MG63 (cell line): ENCODE results near the gene KLHDC8A. TPM values are rescaled to one million over a fixed set of nuclear protein-coding genes. Genes with fewer than 3 reads are reported as not detected.

Source experiments
- DNase-seq: peaks from one replicate; pipeline ENCODE4 v3.0.0-alpha.2; 2020
- H3K27me3 ChIP-seq: fragments of 250-450 bp; sonication (Bioruptor Pico); 2 replicates; pipeline ENCODE4 v1.5.1; 2020; ENCODE audit warnings: mild to moderate bottlenecking, moderate library complexity
- H3K36me3 ChIP-seq: fragments of 250-450 bp; sonication (Bioruptor Pico); 2 replicates; pipeline ENCODE4 v1.5.1; 2020; ENCODE audit warnings: mild to moderate bottlenecking, moderate library complexity
- H3K4me3 ChIP-seq: fragments of 250-450 bp; sonication (Bioruptor Pico); 2 replicates; pipeline ENCODE4 v1.5.1; 2020; ENCODE audit warnings: mild to moderate bottlenecking, moderate library complexity
- H3K9me3 ChIP-seq: fragments of 250-450 bp; sonication (Bioruptor Pico); 2 replicates; pipeline ENCODE4 v1.5.1; 2020; ENCODE audit warnings: mild to moderate bottlenecking, moderate library complexity
- total RNA-seq: library from RNA; depleted of rRNA; stranded (reverse); fragments of >200 nt; shearing (Covaris generic); gene quantifications from 2 replicates; pipeline ENCODE4 v1.2.3, GENCODE V29; 2014; ENCODE audit warnings: low replicate concordance; rRNA removed

Gene KLHDC8A
- total RNA-seq, 1 experiment from 2014 or later: not detected

GRCh38 chr1:205296154-205296553 lies 60.6 kb downstream of the KLHDC8A start:
- Histone ChIP-seq H3K27me3 (no peaks in the 10 kb centered on the region), H3K4me3 (no peak overlapping the region)

GRCh38 chr1:205294934-205295333 lies 61.8 kb downstream of the KLHDC8A start:
- Histone ChIP-seq H3K4me3 (no peak overlapping the region), H3K9me3 (no peaks in the 10 kb centered on the region), H3K27me3 (no peaks in the 10 kb centered on the region), H3K36me3 (no peaks in the 10 kb centered on the region)
- DNase-seq: no peak

More at GRCh38 chr1:205296154-205296553, 60.6 kb downstream of the KLHDC8A start:
- Histone ChIP-seq H3K9me3 (no peaks in the 10 kb centered on the region), H3K36me3 (no peaks in the 10 kb centered on the region)
- DNase-seq: no peak

GRCh38 chr1:205294175-205294917 lies 62.4 kb downstream of the KLHDC8A start:
- no peak overlapping the region for H3K4me3 ChIP-seq
- peak; percentile 89 for DNase-seq
- no peaks in the 10 kb centered on the region for H3K9me3 ChIP-seq

GRCh38 chr1:205293350-205294074 lies 63.2 kb downstream of the KLHDC8A start:
- H3K4me3 ChIP-seq: no peak overlapping the region
- H3K9me3 ChIP-seq: no peaks in the 10 kb centered on the region
- no peaks in the 10 kb centered on the region for H3K36me3 ChIP-seq
- DNase-seq: no peak
- no peaks in the 10 kb centered on the region for H3K27me3 ChIP-seq

More at GRCh38 chr1:205294175-205294917, 62.4 kb downstream of the KLHDC8A start:
- Histone ChIP-seq H3K36me3 (no peaks in the 10 kb centered on the region), H3K27me3 (no peaks in the 10 kb centered on the region)

GRCh38 chr1:205291596-205291995 lies 65.1 kb downstream of the KLHDC8A start:
- H3K9me3 ChIP-seq: no peaks in the 10 kb centered on the region
- no peaks in the 10 kb centered on the region for H3K27me3 ChIP-seq
- H3K36me3 ChIP-seq: no peaks in the 10 kb centered on the region
- DNase-seq: no peak
- no peak overlapping the region for H3K4me3 ChIP-seq

GRCh38 chr1:205287767-205288559 lies 68.8 kb downstream of the KLHDC8A start:
- Histone ChIP-seq H3K4me3 (no peak overlapping the region), H3K27me3 (no peaks in the 10 kb centered on the region), H3K36me3 (no peaks in the 10 kb centered on the region), H3K9me3 (no peaks in the 10 kb centered on the region)
- DNase-seq: no peak

GRCh38 chr1:205287076-205287475 lies 69.6 kb downstream of the KLHDC8A start:
- H3K36me3 ChIP-seq: no peaks in the 10 kb centered on the region
- no peak for DNase-seq
- H3K27me3 ChIP-seq: no peaks in the 10 kb centered on the region
- H3K9me3 ChIP-seq: no peaks in the 10 kb centered on the region
- no peak overlapping the region for H3K4me3 ChIP-seq

GRCh38 chr1:205286335-205286950 lies 70.3 kb downstream of the KLHDC8A start:
- Histone ChIP-seq H3K4me3 (no peak overlapping the region), H3K9me3 (no peaks in the 10 kb centered on the region), H3K27me3 (no peaks in the 10 kb centered on the region), H3K36me3 (no peaks in the 10 kb centered on the region)
- DNase-seq: no peak

Other genes starting within 250 kb of the KLHDC8A start
- 16.9 and 20.5 TPM in 2 replicates for gene RBBP5, start 234.9 kb downstream of the KLHDC8A start, total RNA-seq
- 7.7 and 8.0 TPM in 2 replicates for gene DSTYK, start 145.2 kb downstream of the KLHDC8A start, total RNA-seq
- gene TMCC2, start 129.0 kb downstream of the KLHDC8A start, total RNA-seq: 2.4 and 3.7 TPM in 2 replicates
- gene NUAK2, start 35.2 kb downstream of the KLHDC8A start, total RNA-seq: 0.27 and 2.4 TPM in 2 replicates
- not detected in 2 replicates for gene LEMD1, start 65.1 kb upstream of the KLHDC8A start, total RNA-seq
- not detected in 2 replicates for gene BLACAT1, start 99.1 kb upstream of the KLHDC8A start, total RNA-seq
- gene CDK18, start 147.7 kb upstream of the KLHDC8A start, total RNA-seq: 0.89 and 3.0 TPM in 2 replicates